GM12892 (cell line): ENCODE data around the gene SCAPER.
"Not testable (repeated sequence)": the region's sequence is repeated elsewhere in the genome, so short reads cannot be mapped to it uniquely, and the experiment has no call there.

ENCODE experiments used
- DNase-seq: peaks from one replicate; pipeline ENCODE4 v3.0.0; 2011; ENCODE audit not compliant: insufficient read length
- FAIRE-seq: peaks from 2 replicates; lab custom pipeline; 2011; peaks lifted over from hg19 to GRCh38; lab: Jason Lieb, UNC
- POLR2A ChIP-seq: IDR thresholded peaks from 2 replicates; pipeline ENCODE4 v1.6.1; 2011; ENCODE audit warnings: low read depth, low read length, control low read depth
- POLR2AphosphoS5 ChIP-seq: IDR thresholded peaks from 2 replicates; pipeline ENCODE4 v1.6.1; 2011; ENCODE audit warnings: low read depth, low read length, control low read depth
- TAF1 ChIP-seq: IDR thresholded peaks from 2 replicates; pipeline ENCODE4 v1.6.1; 2011; ENCODE audit warnings: low read depth, mild to moderate bottlenecking, control low read depth, low read length, borderline replicate concordance

Gene SCAPER

GRCh38 chr15:76465728-76466127, 439.4 kb downstream of the SCAPER start:
- TF ChIP-seq POLR2AphosphoS5, result no peak
- TF ChIP-seq POLR2A, result no peak
- TF ChIP-seq TAF1, result no peak
- FAIRE-seq, result no peak

GRCh38 chr15:76464247-76464646, 440.9 kb downstream of the SCAPER start:
- no peak for TF ChIP-seq TAF1
- TF ChIP-seq POLR2A, result no peak
- no peak for TF ChIP-seq POLR2AphosphoS5
- no peak for FAIRE-seq

More at GRCh38 chr15:76465728-76466127, 439.4 kb downstream of the SCAPER start:
- no peak for DNase-seq

GRCh38 chr15:76460871-76461270, 444.3 kb downstream of the SCAPER start:
- TF ChIP-seq POLR2AphosphoS5 (no peak), POLR2A (no peak), TAF1 (no peak)
- no peak for DNase-seq
- peak; percentile 30 for FAIRE-seq

More at GRCh38 chr15:76464247-76464646, 440.9 kb downstream of the SCAPER start:
- no peak for DNase-seq

DNA sequence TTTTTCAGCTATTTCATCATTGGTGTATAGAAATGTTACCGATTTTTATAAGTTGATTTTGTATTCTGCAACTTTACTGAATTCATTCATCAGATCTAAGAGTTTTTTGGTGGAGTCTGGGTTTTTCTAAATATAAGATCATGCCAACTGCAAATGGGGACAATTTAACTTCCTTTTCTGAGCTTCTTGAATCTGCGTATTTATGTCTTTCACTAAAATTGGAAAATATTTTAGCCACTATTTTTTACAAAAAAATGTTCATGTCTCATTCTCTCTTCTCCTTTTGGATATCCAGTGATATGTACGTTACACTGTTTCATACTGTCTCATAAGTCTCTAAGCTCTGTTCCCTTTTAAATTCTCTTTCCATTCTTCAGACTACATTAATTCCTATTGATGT, 444.8 kb downstream of the SCAPER start:
- FAIRE-seq, result no peak

GRCh38 chr15:76451540-76451939, 453.6 kb downstream of the SCAPER start:
- FAIRE-seq, result no peak
- TF ChIP-seq POLR2A (no peak), POLR2AphosphoS5 (no peak), TAF1 (no peak)
- DNase-seq, result no peak

More for the DNA sequence above, 444.8 kb downstream of the SCAPER start:
- DNase-seq, result no peak
- TF ChIP-seq POLR2A (no peak), POLR2AphosphoS5 (no peak), TAF1 (no peak)

- no peak for DNase-seq
- no peak for FAIRE-seq
- TF ChIP-seq POLR2AphosphoS5 (no peak), POLR2A (no peak), TAF1 (no peak)
Observed at GRCh38 chr15:76449455-76449854, 455.7 kb downstream of the SCAPER start.

- DNase-seq (no peak), FAIRE-seq (no peak)
- TF ChIP-seq POLR2AphosphoS5 (no peak), TAF1 (no peak), POLR2A (no peak)
Observed at GRCh38 chr15:76448755-76449154, 456.4 kb downstream of the SCAPER start.

DNA sequence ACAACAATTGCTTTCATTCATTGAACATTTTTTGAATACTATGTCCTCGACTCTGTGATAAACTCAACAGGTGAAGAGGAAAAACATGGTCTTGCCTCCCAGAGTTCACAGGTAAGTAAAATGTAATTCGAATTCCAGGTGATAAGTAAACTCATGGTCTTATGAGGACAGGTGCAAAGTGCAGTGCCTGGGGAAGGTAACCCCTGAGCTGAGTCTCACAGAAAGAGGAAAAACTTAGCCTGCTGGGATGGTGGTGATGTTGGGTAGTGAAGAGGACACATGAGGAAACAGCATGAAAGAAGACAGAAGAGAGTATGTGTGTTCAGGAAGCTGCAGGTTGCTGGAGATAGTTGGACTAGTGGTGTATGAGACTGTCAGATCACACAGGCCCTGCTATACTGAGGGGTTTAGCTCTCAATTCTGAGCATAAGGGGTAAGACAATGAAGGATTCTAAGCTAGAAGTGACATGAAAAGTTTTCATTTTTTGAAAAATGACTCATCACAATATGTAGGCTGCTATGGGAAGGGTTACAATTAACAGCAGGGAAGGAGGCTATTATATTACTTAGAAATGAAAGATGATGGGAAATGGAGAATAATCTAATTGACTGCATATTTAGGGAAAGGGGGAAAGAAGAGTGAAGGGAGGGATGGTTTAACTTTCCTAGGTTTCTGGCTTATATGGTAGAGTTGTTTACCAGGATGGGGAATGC, 457.3 kb downstream of the SCAPER start:
- no peak for DNase-seq
- TF ChIP-seq POLR2AphosphoS5 (no peak), POLR2A (no peak), TAF1 (no peak)
- no peak for FAIRE-seq

DNA sequence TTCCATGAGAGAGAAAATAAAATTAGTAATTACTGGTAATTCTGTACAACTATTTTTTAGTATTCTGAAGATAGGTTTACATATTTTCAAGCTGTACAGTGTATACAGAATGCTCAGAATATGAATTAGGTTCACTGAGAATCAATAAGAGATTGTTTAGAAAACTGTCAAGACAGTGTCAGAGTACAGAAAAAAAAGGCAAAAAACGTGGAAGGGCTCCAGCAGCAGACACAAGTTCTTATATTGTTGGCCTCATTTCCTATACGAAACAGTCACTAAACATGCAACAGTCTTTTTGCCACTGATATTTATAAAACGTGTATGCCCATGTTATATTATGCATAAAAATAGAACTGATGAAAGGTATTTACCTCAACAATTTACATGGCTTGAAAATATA, 464.7 kb downstream of the SCAPER start:
- no peak for DNase-seq
- FAIRE-seq, result no peak
- TF ChIP-seq POLR2A (no peak), TAF1 (no peak), POLR2AphosphoS5 (no peak)

DNA sequence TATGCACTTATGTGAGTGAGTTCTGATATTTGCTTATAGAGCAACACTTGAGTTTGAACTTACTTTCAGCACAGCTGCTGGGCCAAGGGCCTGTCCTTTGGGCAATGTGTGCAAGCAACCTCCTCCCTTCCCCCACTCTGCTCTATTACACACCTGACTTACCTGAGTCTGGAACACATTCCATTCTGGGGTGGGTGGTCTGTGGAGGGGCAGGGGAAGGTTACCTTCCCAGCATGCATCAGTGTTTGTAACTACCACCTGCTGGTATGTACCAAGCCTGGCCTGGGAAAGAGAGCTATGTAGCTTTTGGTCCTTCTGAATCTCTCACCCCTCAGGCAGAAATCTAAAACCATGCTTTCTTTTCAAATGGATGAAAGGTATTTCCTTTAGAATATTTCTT, 465.6 kb downstream of the SCAPER start:
- DNase-seq (no peak), FAIRE-seq (no peak)
- TF ChIP-seq TAF1 (no peak), POLR2A (no peak), POLR2AphosphoS5 (no peak)

DNA sequence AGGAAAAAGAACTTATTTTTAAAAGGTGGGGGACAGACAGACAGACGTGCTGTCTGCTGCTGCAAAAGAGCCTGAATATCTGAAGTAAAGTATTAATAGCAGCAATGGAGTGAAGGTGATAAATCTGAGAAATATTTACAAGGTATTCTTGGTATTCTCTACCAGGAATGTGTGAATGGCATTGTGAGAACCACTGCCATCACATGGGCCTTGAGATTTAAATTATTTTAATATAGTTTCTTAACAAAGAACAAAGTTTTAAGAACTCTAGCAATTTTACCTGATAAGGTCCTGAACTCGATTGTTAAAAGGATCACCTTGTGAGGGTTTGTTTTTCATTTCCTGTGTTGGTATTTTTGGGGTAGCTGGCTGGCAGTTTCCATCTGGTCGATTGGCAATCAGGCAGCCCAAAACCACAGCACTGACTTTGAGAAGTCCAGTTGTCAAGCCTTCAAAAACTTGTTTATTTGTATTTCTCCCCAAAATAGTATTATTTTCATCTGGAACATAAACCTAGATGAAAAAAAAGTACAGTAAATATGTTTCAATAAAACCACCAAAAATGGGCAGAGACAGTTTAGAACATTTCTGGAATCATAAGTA, 471.2 kb downstream of the SCAPER start:
- FAIRE-seq (no peak), DNase-seq (no peak)
- TF ChIP-seq POLR2AphosphoS5 (no peak), POLR2A (no peak), TAF1 (no peak)

DNA sequence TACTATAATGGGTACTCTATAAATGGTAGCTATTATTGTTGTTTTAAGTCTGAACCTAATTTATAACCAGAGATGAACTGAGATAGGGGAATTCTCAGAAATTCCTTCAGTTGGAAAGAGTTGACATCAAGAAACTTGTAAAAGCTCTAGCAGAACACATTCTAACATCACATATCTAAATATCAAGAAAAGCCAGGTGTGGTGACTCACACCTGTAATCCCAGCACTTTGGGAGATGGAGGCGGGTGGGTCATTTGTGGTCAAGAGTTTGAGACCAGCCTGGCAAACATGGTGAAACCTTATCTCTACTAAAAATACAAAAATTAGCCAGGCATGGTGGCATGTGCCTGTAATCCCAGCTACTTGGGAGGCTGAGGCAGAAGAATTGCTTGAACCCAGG, 472.1 kb downstream of the SCAPER start:
- not testable (repeated sequence) for FAIRE-seq, DNase-seq
